Renal cortex interstitium (tissue), 11 donors: ENCODE measurements around the gene RHEB. TPM values are rescaled to one million over a fixed set of nuclear protein-coding genes. Genes with fewer than 3 reads are reported as not detected.

Source experiments
- DNase-seq, 11 donors: peaks; one replicate each; pipeline ENCODE4 v3.0.0-alpha.2; 2013; ENCODE audit warnings: low read depth in 9 of 11, low spot score in 4 of 11; ENCODE audit errors: extremely low read depth in 1 of 11
- polyA plus RNA-seq, 3 donors: library from polyadenylated mRNA; unstranded; fragments of 120-200 nt; gene quantifications; one replicate each; pipeline ENCODE4 v1.2.1, GENCODE V29; 2013; ENCODE audit not compliant: insufficient read length in 3 of 3

The RHEB gene
- polyA plus RNA-seq, 3 donors, result 116 to 160 (median 131) TPM

DNA sequence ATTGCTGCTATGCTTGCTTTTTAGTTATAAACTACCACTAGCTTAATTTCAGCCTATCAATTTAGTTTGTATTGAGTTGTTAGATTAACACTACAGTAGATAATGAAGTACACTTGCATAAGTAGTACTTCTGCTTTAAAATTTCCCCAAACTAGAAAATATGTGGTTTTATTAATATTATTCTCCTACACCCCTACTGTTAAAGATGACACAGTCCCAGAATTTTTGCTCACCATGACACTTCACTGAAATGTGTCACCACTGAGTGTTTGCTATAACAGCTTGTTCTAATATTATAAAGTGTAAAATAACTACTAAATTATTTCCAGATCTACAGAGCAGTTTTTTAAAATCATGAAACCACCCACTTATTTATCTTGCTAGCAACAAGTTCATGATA lies 31.6 kb downstream of the RHEB start:
- no peak for DNase-seq

DNA sequence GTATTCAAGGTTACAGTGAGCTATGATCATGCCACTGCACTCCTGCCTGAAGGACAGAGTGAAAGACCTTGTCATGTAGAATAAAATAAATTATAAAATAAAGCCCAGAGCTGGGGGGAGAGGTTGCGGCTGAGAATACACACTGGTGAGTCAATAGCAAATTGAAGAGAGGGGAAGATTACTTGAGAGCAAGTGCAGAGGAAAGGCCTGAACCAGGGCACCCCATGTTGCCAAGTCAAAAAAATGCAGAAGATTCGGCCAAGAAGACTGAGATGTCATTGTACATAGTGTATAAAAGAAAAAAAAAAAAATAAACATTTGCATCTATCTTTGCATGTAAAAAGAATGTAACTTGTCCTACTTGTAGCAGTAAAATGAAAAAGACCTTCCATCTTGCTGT lies 32.5 kb downstream of the RHEB start:
- DNase-seq, result no peak

DNA sequence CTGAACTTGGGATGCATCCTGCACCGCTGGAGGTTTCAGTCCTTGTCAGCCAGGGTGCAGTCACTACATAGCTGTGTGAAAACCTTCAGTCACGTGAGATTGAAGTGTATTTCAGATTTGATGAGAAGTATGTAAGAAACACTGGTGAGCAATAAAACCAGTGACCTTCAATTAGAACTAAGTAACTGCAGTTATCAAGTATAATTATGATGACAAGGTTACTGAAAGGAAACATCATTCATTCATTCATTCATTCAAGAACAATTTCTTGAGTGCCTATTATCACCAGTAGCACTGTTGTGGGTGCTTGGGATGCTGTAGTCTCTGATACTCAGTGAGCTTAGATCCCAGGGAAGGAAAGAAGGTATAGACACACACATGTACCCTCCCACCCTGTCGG lies 33.6 kb downstream of the RHEB start:
- DNase-seq, result no peak

GRCh38 chr7:151484971-151485707 lies 34.6 kb downstream of the RHEB start:
- peak in 4 of 11 donors; percentile 20 to 44 (median 28) for DNase-seq

- no peak for DNase-seq
Measured at GRCh38 chr7:151483711-151483983, 36.0 kb downstream of the RHEB start.

DNA sequence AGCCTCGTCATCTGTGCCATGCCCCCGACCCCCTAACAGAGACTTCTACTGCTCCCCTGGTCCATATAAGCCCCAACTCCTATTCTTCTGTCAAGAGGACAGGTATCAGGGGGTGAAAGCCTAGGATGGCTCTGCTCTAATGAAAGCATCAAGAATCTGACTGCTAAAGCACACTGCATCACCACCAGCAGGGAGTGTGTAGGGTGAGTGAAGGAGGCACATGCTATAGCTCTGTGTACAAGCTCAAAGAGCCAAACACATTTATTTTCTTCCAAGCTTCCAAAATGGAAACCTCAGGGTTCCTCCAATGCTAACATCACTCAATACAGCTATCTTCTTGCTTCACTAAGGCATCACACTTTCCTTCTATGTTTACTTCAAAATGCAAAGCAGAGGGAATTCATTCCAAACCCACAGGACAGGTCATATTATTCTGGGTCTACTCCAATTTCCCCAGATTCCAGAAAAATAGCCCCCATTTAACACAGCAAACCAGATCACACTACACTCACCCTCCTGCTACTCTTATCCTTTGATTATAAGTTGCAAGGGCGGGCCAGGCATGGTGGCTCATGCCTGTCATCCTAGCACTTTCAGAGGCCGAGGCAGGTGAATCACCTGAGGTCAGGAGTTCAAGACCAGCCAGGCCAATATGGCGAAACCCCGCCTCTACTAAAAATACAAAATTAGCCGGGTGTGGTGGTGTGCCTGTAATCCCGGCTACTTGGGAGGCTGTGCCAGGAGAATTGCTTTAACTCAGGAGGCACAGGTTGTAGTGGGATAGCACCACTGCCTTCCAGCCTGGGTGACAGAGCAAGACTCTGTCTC lies 36.6 kb downstream of the RHEB start:
- DNase-seq, result no peak

- no peak for DNase-seq
Measured at GRCh38 chr7:151481650-151482505, 37.8 kb downstream of the RHEB start.

GRCh38 chr7:151477867-151478266 lies 41.8 kb downstream of the RHEB start:
- DNase-seq, result no peak

- DNase-seq, result no peak
Measured at GRCh38 chr7:151472644-151473380, 46.9 kb downstream of the RHEB start.

GRCh38 chr7:151470711-151471110 lies 49.0 kb downstream of the RHEB start:
- no peak for DNase-seq

- DNase-seq, result no peak
Measured at GRCh38 chr7:151469281-151469680, 50.4 kb downstream of the RHEB start.

GRCh38 chr7:151468217-151469018 lies 51.3 kb downstream of the RHEB start:
- no peak for DNase-seq

DNA sequence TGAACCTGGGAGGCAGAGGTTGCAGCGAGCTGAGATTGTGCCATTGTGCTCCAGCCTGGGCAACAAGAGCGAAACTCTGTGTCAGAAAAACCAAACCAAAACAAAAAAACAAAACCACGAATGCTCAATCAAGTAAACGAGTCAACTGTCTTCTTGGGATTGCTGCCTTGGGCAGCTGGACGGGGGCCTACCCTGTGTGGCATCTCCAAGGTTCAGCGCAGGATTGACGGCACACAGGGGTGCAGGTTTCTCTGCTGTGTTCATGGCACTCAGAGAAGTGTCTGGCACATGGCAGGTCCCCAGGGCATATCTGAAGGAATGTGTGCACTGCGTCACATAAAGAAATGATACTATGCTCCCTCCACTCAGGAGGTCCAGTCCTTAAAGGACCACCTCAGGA lies 54.5 kb downstream of the RHEB start:
- DNase-seq, result no peak

GRCh38 chr7:151462306-151462779 lies 57.4 kb downstream of the RHEB start:
- no peak for DNase-seq

GRCh38 chr7:151461942-151462230 lies 57.8 kb downstream of the RHEB start:
- DNase-seq, result no peak

GRCh38 chr7:151461096-151461941 lies 58.4 kb downstream of the RHEB start:
- no peak for DNase-seq

DNA sequence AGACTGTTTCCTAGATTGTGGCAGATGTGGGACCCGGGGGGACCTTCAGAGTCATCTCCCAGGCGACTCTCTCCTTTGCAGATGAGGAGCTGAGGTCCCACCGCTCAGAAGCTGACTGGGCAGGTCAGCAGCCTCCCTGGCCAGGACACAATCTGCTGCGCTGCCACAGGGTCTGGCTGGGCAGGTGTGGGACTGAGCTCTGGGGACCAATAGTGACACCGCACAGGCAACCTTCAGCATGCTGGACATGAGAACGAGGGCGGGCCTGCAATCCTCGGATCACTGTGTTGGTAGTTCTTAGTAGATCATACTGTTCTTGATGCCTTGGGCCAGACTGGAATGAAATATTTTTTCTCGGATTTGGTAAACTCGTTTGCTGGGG lies 59.2 kb downstream of the RHEB start:
- no peak for DNase-seq
